ENCODE measurements around the gene CSNK2A1. TPM values are rescaled to one million over a fixed set of nuclear protein-coding genes. Genes with fewer than 3 reads are reported as not detected.

Gene CSNK2A1
- total RNA-seq, 2 donors from 2014 or later = 154 to 202 TPM

- peak overlapping the region; percentile 94 to 95 for H3K27ac Mint-ChIP-seq
- peaks cover 28 to 50% of the 10 kb centered on the region in 2 donors for H3K36me3 Mint-ChIP-seq
- H3K9me3 Mint-ChIP-seq = peaks cover 12 to 14% of the 10 kb centered on the region in 2 donors
- DNase-seq (ENCODE audit: low spot score in 2 of 2) = no peak
- ATAC-seq = no peak
Observed at GRCh38 chr20:544153-544725, 649 bp upstream of the CSNK2A1 start.

GRCh38 chr20:542777-543368, 717 bp downstream of the CSNK2A1 start:
- peak in 1 of 2 donors; percentile 13 for DNase-seq (ENCODE audit: low spot score in 2 of 2)
- H3K27ac Mint-ChIP-seq = peak overlapping the region; percentile 73 to 95
- peak; percentile 13 to 17 for ATAC-seq
- H3K36me3 Mint-ChIP-seq = peaks cover 28 to 51% of the 10 kb centered on the region in 2 donors
- H3K9me3 Mint-ChIP-seq = peaks cover 12 to 14% of the 10 kb centered on the region in 2 donors

GRCh38 chr20:540391-541201, 3.0 kb downstream of the CSNK2A1 start:
- peaks cover 12 to 14% of the 10 kb centered on the region in 2 donors for H3K9me3 Mint-ChIP-seq
- H3K36me3 Mint-ChIP-seq = peaks cover 28 to 51% of the 10 kb centered on the region in 2 donors
- no peak overlapping the region for H3K27ac Mint-ChIP-seq
- DNase-seq (ENCODE audit: low spot score in 2 of 2) (no peak), ATAC-seq (no peak)

GRCh38 chr20:539848-540247, 3.7 kb downstream of the CSNK2A1 start:
- Mint-ChIP-seq H3K9me3 (peaks cover 12 to 14% of the 10 kb centered on the region in 2 donors), H3K27ac (no peak overlapping the region), H3K36me3 (peaks cover 27 to 50% of the 10 kb centered on the region in 2 donors)
- ATAC-seq (no peak), DNase-seq (ENCODE audit: low spot score in 2 of 2) (no peak)

GRCh38 chr20:539191-539590, 4.4 kb downstream of the CSNK2A1 start:
- Mint-ChIP-seq H3K36me3 (peaks cover 21 to 44% of the 10 kb centered on the region in 2 donors), H3K9me3 (peaks cover 5 to 8% of the 10 kb centered on the region in 2 donors), H3K27ac (peak overlapping the region in 1 of 2 donors; percentile 70)
- DNase-seq (ENCODE audit: low spot score in 2 of 2) (no peak), ATAC-seq (no peak)

- Mint-ChIP-seq H3K36me3 (peaks cover 12 to 33% of the 10 kb centered on the region in 2 donors), H3K9me3 (peaks cover 0 to 8% of the 10 kb centered on the region in 2 donors), H3K27ac (peak overlapping the region in 1 of 2 donors; percentile 27)
Observed at GRCh38 chr20:537983-538382, 5.6 kb downstream of the CSNK2A1 start.

GRCh38 chr20:536426-537010, 7.1 kb downstream of the CSNK2A1 start:
- DNase-seq (ENCODE audit: low spot score in 2 of 2) (no peak), ATAC-seq (no peak)
- Mint-ChIP-seq H3K9me3 (peaks cover 0 to 3% of the 10 kb centered on the region in 2 donors), H3K36me3 (peaks cover 6 to 21% of the 10 kb centered on the region in 2 donors), H3K27ac (no peak overlapping the region)

More at GRCh38 chr20:537983-538382, 5.6 kb downstream of the CSNK2A1 start:
- ATAC-seq (peak in 1 of 2 donors; percentile 22), DNase-seq (ENCODE audit: low spot score in 2 of 2) (no peak)

GRCh38 chr20:535958-536357, 7.6 kb downstream of the CSNK2A1 start:
- H3K27ac Mint-ChIP-seq = no peak overlapping the region
- peaks cover 0 to 3% of the 10 kb centered on the region in 2 donors for H3K9me3 Mint-ChIP-seq
- ATAC-seq (no peak), DNase-seq (ENCODE audit: low spot score in 2 of 2) (no peak)
- H3K36me3 Mint-ChIP-seq = peaks cover 6 to 18% of the 10 kb centered on the region in 2 donors

- ATAC-seq (no peak), DNase-seq (ENCODE audit: low spot score in 2 of 2) (no peak)
- peaks cover 1 to 2% of the 10 kb centered on the region in 2 donors for H3K9me3 Mint-ChIP-seq
- no peak overlapping the region for H3K27ac Mint-ChIP-seq
- H3K36me3 Mint-ChIP-seq = peaks cover 3 to 18% of the 10 kb centered on the region in 2 donors
Observed at GRCh38 chr20:533526-533925, 10.1 kb downstream of the CSNK2A1 start.

GRCh38 chr20:532530-532929, 11.1 kb downstream of the CSNK2A1 start:
- Mint-ChIP-seq H3K36me3 (peaks cover 13 to 28% of the 10 kb centered on the region in 2 donors), H3K27ac (no peak overlapping the region), H3K9me3 (peaks cover 6 to 9% of the 10 kb centered on the region in 2 donors)
- ATAC-seq (no peak), DNase-seq (ENCODE audit: low spot score in 2 of 2) (no peak)

- peaks cover 22 to 37% of the 10 kb centered on the region in 2 donors for H3K36me3 Mint-ChIP-seq
- H3K27ac Mint-ChIP-seq = no peak overlapping the region
- ATAC-seq (no peak), DNase-seq (ENCODE audit: low spot score in 2 of 2) (no peak)
- H3K9me3 Mint-ChIP-seq = peaks cover 9 to 13% of the 10 kb centered on the region in 2 donors
Observed at GRCh38 chr20:531608-532007, 12.0 kb downstream of the CSNK2A1 start.

- ATAC-seq (no peak), DNase-seq (ENCODE audit: low spot score in 2 of 2) (no peak)
- Mint-ChIP-seq H3K9me3 (peaks cover 9 to 13% of the 10 kb centered on the region in 2 donors), H3K36me3 (peaks cover 24 to 46% of the 10 kb centered on the region in 2 donors), H3K27ac (no peak overlapping the region)
Observed at GRCh38 chr20:530321-530720, 13.3 kb downstream of the CSNK2A1 start.

GRCh38 chr20:528923-529604, 14.5 kb downstream of the CSNK2A1 start:
- Mint-ChIP-seq H3K9me3 (peaks cover 9 to 13% of the 10 kb centered on the region in 2 donors), H3K27ac (peak overlapping the region; percentile 84 to 87), H3K36me3 (peaks cover 24 to 56% of the 10 kb centered on the region in 2 donors)
- ATAC-seq = peak; percentile 81 to 99
- DNase-seq (ENCODE audit: low spot score in 2 of 2) = no peak

- H3K9me3 Mint-ChIP-seq = peaks cover 9 to 13% of the 10 kb centered on the region in 2 donors
- peaks cover 24 to 67% of the 10 kb centered on the region in 2 donors for H3K36me3 Mint-ChIP-seq
- H3K27ac Mint-ChIP-seq = no peak overlapping the region
- ATAC-seq = no peak
- DNase-seq (ENCODE audit: low spot score in 2 of 2) = no peak
Observed at GRCh38 chr20:527571-527886, 16.1 kb downstream of the CSNK2A1 start.

GRCh38 chr20:521860-522259, 21.7 kb downstream of the CSNK2A1 start:
- H3K27ac Mint-ChIP-seq = no peak overlapping the region
- H3K9me3 Mint-ChIP-seq = peaks cover 6 to 11% of the 10 kb centered on the region in 2 donors
- H3K36me3 Mint-ChIP-seq = peaks cover 31 to 71% of the 10 kb centered on the region in 2 donors
- DNase-seq (ENCODE audit: low spot score in 2 of 2) (no peak), ATAC-seq (no peak)

GRCh38 chr20:519999-520398, 23.6 kb downstream of the CSNK2A1 start:
- Mint-ChIP-seq H3K36me3 (peaks cover 26 to 64% of the 10 kb centered on the region in 2 donors), H3K27ac (no peak overlapping the region), H3K9me3 (peaks cover 6 to 11% of the 10 kb centered on the region in 2 donors)
- DNase-seq (ENCODE audit: low spot score in 2 of 2) (no peak), ATAC-seq (no peak)
